Hematopoietic multipotent progenitor cell treated with erythropoietin and hydrocortisone succinate and interleukin-3 and kit ligand, for 6 days (in vitro differentiated cells): Measurements from ENCODE around the gene TENT5C.
A peak's percentile ranks its signal among the peaks of the same experiment; 100 is the strongest.

Experiments used
- DNase-seq: peaks from one replicate; pipeline ENCODE4 v3.0.0-alpha.2; 2015

The TENT5C gene

GRCh38 chr1:117615474-117615873 lies 9.6 kb downstream of the TENT5C start:
- DNase-seq: peak; percentile 65

DNA sequence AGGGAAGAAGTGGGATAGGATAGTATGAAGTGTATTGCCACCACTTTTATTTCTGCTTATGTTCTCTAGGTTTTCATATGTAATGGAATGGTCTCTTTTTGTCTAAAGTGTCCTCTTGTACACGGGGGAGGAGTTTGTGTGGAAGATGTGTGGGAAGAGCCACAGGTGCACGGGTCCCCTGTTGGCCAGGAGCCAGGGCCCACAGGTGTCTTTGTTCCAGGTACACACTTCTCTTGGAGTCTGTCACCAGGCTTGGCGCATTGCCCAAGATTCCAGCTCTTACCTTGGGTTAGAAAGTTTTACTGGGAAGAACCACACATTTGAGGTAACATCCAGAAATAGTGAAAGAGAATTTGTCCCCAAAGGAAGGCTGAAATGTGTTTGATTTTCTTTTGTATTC lies 10.5 kb downstream of the TENT5C start:
- no peak for DNase-seq

DNA sequence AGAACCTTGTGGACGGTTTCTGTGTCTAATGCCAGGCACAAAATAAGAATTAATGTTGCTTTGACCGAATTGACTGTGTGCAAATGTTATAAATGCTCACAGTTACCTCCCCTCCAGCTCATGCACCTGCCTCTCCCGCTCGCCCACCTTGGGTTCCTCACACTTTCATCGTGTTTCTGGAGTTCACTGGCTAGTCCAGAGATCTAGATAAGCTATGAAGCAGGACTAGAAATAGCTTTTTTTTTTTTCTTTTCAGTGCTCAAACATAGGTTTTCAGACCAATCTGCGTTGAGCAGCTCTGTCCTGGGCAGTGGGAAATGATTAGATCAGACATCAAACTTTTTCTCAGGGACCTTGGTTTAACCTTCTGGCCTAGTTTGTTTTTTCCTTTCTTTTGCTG lies 11.1 kb downstream of the TENT5C start:
- peak; percentile 19 for DNase-seq

GRCh38 chr1:117618450-117619122 lies 12.7 kb downstream of the TENT5C start:
- no peak for DNase-seq

DNA sequence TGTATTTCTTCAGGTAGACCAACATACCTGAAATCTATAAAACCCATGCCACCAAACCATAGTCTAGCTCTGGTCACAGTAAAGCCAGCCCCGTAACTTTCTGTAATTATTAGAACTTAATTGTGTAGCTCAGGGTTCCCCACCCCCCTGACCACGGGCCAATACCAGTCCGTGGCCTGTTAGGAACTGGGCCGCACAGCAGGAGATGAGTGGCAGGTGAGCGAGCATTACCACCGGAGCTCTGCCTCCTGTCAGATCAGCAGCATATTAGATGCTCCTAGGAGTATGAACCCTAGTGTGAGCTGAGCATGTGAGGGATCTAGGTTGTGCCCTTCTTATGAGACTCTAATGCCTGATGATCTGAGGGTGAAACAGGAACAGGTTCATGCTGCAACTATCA lies 14.6 kb downstream of the TENT5C start:
- no peak for DNase-seq

DNA sequence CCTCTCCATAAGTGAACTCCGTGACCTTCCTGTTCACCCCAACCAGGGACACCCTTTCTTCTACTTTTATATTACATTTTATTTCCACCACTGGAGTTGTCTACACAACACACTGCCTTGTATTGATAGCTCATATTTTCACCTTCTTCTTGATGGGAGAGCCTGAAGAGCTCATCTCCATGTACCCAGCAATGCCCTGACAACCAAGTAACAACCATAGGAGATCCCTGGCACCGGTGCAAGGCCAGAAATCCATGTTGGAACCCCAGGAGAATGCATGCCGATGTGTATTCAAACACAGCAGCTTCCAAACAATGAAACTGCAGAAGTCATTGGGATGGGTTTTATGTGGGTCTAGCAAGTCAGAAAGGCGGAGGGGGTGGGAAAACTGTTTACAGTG lies 15.5 kb downstream of the TENT5C start:
- no peak for DNase-seq

- DNase-seq: no peak
Measured at GRCh38 chr1:117622726-117623125, 16.9 kb downstream of the TENT5C start.

GRCh38 chr1:117623141-117623540 lies 17.3 kb downstream of the TENT5C start:
- DNase-seq: no peak

DNA sequence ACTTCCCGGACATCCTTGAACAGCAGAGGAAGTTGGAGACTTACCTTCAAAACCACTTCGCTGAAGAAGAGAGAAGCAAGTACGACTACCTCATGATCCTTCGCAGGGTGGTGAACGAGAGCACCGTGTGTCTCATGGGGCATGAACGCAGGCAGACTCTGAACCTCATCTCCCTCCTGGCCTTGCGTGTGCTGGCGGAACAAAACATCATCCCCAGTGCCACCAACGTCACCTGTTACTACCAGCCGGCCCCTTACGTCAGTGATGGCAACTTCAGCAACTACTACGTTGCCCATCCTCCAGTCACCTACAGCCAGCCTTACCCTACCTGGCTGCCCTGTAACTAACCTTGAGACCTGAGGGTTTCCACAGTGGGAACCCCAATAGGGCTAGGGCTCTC lies 17.9 kb downstream of the TENT5C start:
- no peak for DNase-seq

- peak; percentile 49 for DNase-seq
Measured at GRCh38 chr1:117627546-117628130, 21.8 kb downstream of the TENT5C start.

DNA sequence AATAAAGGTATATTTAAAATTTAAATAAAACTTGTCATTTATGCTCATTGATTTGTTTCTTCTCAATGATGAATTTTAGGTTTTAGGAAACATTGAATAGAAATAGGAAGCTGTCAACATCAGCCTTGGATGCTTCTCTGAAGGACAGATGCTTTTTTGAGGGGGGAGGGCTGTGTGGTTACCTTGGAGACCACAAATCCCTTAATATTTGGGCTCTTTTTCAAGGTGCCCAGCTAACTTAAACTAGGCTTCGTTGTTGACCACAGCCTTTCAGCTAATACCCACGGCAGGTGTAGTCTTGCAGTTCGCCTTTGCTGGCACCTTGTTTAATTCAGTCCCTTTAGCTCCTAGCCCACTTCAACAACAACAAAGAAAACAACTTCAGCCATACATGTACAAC lies 22.5 kb downstream of the TENT5C start:
- DNase-seq: no peak

GRCh38 chr1:117629625-117630422 lies 24.0 kb downstream of the TENT5C start:
- no peak for DNase-seq

DNA sequence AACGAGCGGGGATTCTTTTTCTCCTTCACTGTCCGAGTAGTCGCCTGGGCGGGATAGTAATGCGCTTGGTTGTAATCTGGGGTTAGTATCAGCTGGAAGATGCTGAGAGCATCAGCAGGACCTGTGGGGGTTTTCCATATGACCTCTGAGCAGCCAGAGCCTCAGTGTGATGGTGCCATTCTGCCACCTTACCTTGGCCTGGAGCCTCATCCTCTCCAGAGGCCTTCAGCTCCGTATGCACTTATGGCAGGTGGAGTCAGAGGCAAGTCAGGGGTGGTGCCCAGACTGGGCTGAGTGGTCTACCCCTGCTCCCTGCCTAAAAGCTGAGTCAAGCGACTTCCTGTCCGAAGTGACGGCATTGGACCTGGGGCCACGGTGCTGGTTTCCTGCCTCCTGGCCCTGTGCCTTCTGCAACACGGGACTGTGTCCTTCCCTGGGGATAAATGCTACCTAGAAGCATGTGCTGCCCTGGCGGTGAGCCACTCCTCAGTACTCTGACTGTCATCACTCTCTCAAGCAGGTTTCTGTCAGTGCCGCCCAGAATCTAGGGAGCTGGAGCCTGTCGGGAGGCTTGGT lies 24.7 kb downstream of the TENT5C start:
- DNase-seq: no peak

- DNase-seq: no peak
Measured at GRCh38 chr1:117631359-117632160, 25.7 kb downstream of the TENT5C start.

GRCh38 chr1:117632269-117633067 lies 26.6 kb downstream of the TENT5C start:
- DNase-seq: no peak

- DNase-seq: no peak
Measured at GRCh38 chr1:117633068-117633345, 27.2 kb downstream of the TENT5C start.

DNA sequence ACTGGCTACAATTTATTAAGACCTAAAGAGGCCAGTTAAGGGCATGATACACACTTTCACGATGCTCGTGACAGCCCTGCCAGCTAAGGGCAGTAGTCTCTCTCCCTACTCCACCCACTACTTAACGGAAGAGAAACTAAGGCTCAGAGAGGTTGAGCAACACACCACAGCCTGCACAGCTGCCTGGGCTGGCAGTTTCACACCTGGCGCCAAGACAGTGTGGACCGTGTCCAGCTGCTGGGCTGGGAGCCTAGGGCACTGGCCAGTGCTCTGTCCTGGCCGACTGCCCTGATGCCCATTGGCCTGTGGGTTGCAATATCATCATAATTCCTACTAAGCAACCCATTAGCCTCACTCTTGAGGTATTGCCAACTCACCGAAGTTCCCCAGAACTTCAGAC lies 27.6 kb downstream of the TENT5C start:
- DNase-seq: no peak

DNA sequence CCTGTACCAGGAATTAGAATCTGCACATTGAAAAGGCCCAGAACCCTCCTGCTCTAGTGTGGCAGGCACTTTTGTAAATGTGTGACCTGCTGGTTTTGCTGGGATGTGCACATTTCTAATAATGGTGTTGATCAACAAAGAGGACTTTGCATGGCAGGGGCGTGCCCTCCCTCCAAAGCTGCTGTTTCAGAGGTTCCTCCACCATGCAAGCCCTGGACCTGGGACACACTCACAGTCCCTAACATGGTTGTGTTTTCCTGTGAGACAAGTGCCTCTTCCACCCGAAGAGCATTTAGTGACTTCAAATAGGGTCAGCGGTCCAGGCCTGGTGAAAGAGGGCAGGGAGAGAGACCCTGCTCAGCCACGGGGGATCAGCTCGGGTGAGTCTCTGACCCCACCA lies 28.1 kb downstream of the TENT5C start:
- DNase-seq: no peak

DNA sequence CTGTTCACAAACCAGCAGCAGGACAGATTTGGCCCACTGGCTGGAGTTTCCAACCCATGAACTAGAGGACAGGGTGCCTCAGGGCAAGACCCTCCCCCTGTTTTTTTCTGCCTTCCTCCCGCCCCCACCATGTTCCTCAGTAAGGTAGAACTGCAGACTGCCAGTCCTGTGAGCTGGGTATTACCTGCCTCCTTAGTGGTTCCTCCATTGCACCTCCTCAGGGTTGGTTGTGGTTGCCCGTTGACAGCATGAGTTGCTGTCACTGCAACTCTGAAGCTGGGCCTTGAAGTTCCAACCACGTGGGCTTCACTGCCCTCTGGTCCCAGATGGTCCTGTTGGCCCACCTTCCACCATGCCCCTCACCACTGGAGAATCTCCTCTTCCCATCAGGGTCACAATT lies 28.8 kb downstream of the TENT5C start:
- no peak for DNase-seq

DNA sequence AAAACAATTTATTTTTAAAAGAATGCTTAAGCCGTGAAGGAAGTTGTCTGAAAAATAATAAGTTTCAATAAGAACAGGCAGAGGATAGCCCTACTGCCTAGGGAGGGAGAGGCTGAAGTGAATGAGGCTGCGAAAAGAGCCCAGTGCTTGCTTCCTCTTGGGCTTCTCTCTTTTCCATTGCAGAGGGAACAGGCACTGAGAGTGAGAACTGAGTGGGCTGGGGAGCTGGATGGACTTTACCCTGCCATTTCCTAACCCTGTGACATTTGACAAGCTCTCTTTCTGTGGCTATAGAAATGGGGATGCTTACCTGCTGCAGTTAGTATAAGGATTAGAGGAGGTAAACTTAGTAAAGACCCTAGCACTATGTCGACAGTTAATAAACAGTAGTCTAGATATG lies 30.0 kb downstream of the TENT5C start:
- DNase-seq: no peak

- peak; percentile 47 for DNase-seq
Measured at GRCh38 chr1:117636637-117637425, 31.0 kb downstream of the TENT5C start.

DNA sequence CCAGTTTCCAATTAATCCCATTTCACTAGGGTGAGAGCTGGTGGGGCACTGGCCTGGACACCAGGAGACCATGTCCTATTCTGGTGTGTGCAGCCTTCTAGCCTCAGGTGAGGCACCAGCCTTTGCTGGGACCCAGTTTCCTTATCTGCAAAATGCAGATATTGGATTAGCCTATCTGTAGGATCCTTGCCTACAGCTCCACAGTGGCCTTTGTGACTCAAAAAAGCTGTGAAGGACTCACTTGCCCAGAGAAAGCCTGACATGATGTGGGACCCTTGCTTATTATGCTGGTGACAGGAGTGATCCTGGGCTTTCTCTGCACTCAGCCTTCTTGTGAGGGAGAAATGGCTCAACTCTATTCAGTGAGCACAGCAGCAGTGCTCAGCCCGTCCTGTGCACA lies 32.3 kb downstream of the TENT5C start:
- DNase-seq: peak; percentile 44
